OCI-LY7 (cell line): Measurements from ENCODE around the gene MAP3K2. TPM values are rescaled to one million over a fixed set of nuclear protein-coding genes. Genes with fewer than 3 reads are reported as not detected.
A peak's percentile ranks its signal among the peaks of the same experiment; 100 is the strongest.

Experiments
- BruUV-seq: library from RNA; stranded (reverse); fragments of 400-500 nt; replicated peaks from 2 replicates; lab custom pipeline; 2021; lab: Mats Ljungman, UMichigan
- CTCF ChIA-PET: fragments of 300-600 bp; sonication (Branson Sonifier 250); formaldehyde crosslinking; loops from one replicate; lab custom pipeline; 2022; ENCODE audit warnings: antibody characterized with exemption; ENCODE audit not compliant: unreplicated experiment; lab: Charles Lee
- POLR2A ChIA-PET: fragments of 300-600 bp; sonication (Branson Sonifier 250); formaldehyde crosslinking; loops from one replicate; lab custom pipeline; 2022; ENCODE audit warnings: antibody characterized with exemption; lab: Charles Lee
- DNase-seq: peaks from one replicate; pipeline ENCODE4 v3.0.0-alpha.2; 2015; ENCODE audit warnings: low spot score
- H2AFZ ChIP-seq: fragments of 200-600 bp; sonication (generic), shearing (Covaris generic); 2 replicates; pipeline ENCODE4 v1.6.1; 2014; ENCODE audit warnings: mild to moderate bottlenecking, antibody characterized with exemption, low read length, moderate library complexity
- H3K27ac ChIP-seq: fragments of 200-600 bp; sonication (generic); 2 replicates; pipeline ENCODE4 v1.5.1; 2014; ENCODE audit warnings: mixed run types, low read depth, mild to moderate bottlenecking, moderate library complexity, low read length, inconsistent platforms; ENCODE audit not compliant: poor library complexity, severe bottlenecking
- H3K36me3 ChIP-seq: fragments of 200-600 bp; sonication (generic); 2 replicates; pipeline ENCODE4 v1.6.1; 2014; ENCODE audit warnings: mild to moderate bottlenecking, antibody characterized with exemption, low read length, moderate library complexity, mixed read lengths; ENCODE audit not compliant: insufficient read depth
- H3K4me1 ChIP-seq: fragments of 200-600 bp; sonication (generic); 2 replicates; pipeline ENCODE4 v1.5.1; 2014; ENCODE audit warnings: mild to moderate bottlenecking, low read length; ENCODE audit not compliant: insufficient read depth, poor library complexity, severe bottlenecking
- H3K4me2 ChIP-seq: fragments of 200-600 bp; sonication (generic); 2 replicates; pipeline ENCODE4 v1.6.1; 2014; ENCODE audit warnings: mild to moderate bottlenecking, low read length
- H3K4me3 ChIP-seq: fragments of 200-600 bp; sonication (generic); 2 replicates; pipeline ENCODE4 v1.5.1; 2014; ENCODE audit warnings: mild to moderate bottlenecking, low read depth, low read length; ENCODE audit not compliant: poor library complexity, severe bottlenecking
- H3K79me2 ChIP-seq: fragments of 200-600 bp; sonication (generic); 2 replicates; pipeline ENCODE4 v1.6.1; 2016; ENCODE audit warnings: low read depth, mild to moderate bottlenecking, low read length, moderate library complexity, mixed read lengths; ENCODE audit not compliant: insufficient read depth
- H3K9me2 ChIP-seq: fragments of 200-600 bp; sonication (generic); 2 replicates; pipeline ENCODE4 v1.6.1; 2016; ENCODE audit warnings: mild to moderate bottlenecking, low read length, mixed read lengths; ENCODE audit not compliant: insufficient read depth
- H3K9me3 ChIP-seq: fragments of 200-600 bp; sonication (generic); 2 replicates; pipeline ENCODE4 v1.6.1; 2014; ENCODE audit warnings: mild to moderate bottlenecking, mixed run types, low read length, mixed read lengths
- H4K20me1 ChIP-seq: fragments of 200-600 bp; sonication (generic); 2 replicates; pipeline ENCODE4 v1.6.1; 2014; ENCODE audit warnings: mild to moderate bottlenecking, antibody characterized with exemption, low read length, moderate library complexity, mixed read lengths; ENCODE audit not compliant: insufficient read depth
- EZH2phosphoT487 ChIP-seq: fragments of 200-600 bp; sonication (generic); IDR thresholded peaks from 2 replicates; pipeline ENCODE4 v1.6.1; 2018; ENCODE audit warnings: low read depth, borderline replicate concordance, mild to moderate bottlenecking, mixed run types, antibody characterized with exemption, low read length, moderate library complexity, mixed read lengths
- intact Hi-C: fragments of 100-400 bp; cut with micrococcal nuclease; formaldehyde crosslinking; loops from one replicate; pipeline ENCODE4 v1.10.0; 2022; ENCODE audit not compliant: unreplicated experiment
- total RNA-seq, 2 experiments: library from RNA; depleted of rRNA in 1 of 2; stranded (reverse); fragments of >200 nt in 1 of 2; shearing (Covaris generic) in 1 of 2; gene quantifications; 2 replicates each; pipeline ENCODE4 v1.2.3, GENCODE V29; 2014 to 2022
- TF ChIP-seq, protein P1 (sequence below): fragments of 200-600 bp; sonication (generic); conservative IDR thresholded peaks from 2 replicates; pipeline ENCODE4 v1.5.1; 2014; ENCODE audit warnings: mild to moderate bottlenecking, antibody characterized with exemption, low read length, moderate library complexity, mixed read lengths

The MAP3K2 gene
- total RNA-seq, 2 experiments from 2014 or later, result 33.2 to 52.5 TPM

DNA sequence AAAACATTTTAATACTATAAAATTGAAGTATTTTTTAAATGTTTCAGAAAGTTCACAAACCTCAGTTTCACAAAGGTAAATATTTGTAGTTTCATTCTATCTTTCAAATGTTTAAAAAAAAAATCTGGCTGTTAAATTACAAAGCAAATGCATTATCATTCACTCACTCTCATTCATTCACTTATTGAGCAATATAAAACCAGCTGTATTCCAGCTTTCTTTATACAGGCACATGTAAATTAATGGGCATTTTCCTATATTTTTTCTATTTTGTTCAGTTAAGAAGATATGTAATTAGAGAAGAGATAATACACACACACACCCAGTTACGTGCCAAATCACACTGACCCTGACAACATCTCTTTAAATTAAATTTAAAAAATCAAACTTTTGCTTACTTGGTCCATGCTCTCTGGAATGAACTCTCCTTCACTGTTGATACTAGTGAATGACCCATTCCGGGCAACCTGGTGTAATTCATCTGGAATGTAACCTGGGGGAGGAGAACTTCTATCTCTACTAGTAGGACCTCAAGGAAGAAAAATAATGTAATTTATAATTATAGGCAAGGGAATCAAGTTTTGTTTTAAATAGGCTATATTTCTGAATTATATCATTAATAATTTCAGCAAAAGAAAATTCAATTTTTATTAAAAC lies 61.4 kb downstream of the MAP3K2 start:
- DNase-seq, result no peak

DNA sequence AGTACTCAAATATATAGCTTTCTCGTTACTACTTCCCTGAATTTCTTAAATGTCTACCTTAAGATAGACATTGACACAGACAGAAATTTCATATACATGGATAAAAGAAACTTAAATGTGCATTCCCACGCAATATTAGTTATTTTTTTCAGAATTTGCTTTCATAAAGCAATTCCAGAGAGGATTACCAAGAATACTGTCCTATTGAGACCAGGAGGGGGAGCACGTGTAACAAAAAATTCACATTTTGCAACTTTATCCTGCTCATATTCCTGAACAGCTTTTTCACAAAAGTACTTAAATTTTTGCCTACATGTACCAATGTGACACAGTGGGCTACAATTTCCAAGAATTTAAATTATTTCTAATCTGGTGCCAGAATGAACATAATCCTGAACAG lies 63.1 kb downstream of the MAP3K2 start:
- Histone ChIP-seq H3K79me2 (no peaks in the 10 kb centered on the region), H2AFZ (no peak overlapping the region), H3K9me2 (no peaks in the 10 kb centered on the region), H3K9me3 (peaks cover 12% of the 10 kb centered on the region; the same call in 1 of the 2 replicates), H3K4me1 (no peaks in the 10 kb centered on the region), H3K4me3 (no peak overlapping the region), H3K36me3 (peaks cover 74% of the 10 kb centered on the region), H3K4me2 (no peak overlapping the region), H3K27ac (no peak overlapping the region), H4K20me1 (no peaks in the 10 kb centered on the region)
- ChIA-PET POLR2A (interaction anchor here (0.8 to 1.4 kb wide), 3 partner anchors 31 to 155 kb away, joined by 3 to 8 read pairs (median 5); no protein-coding TSS in a partner anchor), CTCF (interaction anchor here (0.5 kb wide), 1 partner anchor 978 kb away, joined by 8 read pairs; no protein-coding TSS in a partner anchor)
- intact Hi-C loops, result loop anchor here (1.0 to 2.0 kb wide), 2 partner anchors 129 to 154 kb away; no protein-coding TSS in a partner anchor
- BruUV-seq, result no TSS peak
- TF ChIP-seq EZH2phosphoT487, result no peak
- TF ChIP-seq, protein P1, sequence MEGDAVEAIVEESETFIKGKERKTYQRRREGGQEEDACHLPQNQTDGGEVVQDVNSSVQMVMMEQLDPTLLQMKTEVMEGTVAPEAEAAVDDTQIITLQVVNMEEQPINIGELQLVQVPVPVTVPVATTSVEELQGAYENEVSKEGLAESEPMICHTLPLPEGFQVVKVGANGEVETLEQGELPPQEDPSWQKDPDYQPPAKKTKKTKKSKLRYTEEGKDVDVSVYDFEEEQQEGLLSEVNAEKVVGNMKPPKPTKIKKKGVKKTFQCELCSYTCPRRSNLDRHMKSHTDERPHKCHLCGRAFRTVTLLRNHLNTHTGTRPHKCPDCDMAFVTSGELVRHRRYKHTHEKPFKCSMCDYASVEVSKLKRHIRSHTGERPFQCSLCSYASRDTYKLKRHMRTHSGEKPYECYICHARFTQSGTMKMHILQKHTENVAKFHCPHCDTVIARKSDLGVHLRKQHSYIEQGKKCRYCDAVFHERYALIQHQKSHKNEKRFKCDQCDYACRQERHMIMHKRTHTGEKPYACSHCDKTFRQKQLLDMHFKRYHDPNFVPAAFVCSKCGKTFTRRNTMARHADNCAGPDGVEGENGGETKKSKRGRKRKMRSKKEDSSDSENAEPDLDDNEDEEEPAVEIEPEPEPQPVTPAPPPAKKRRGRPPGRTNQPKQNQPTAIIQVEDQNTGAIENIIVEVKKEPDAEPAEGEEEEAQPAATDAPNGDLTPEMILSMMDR, result peak; percentile 95
- DNase-seq, result peak; percentile 55

More for the DNA sequence above, 61.4 kb downstream of the MAP3K2 start:
- intact Hi-C loops, result no loop called here
- no peak overlapping the region for H3K27ac ChIP-seq
- H3K4me3 ChIP-seq, result no peak overlapping the region
- peaks cover 13% of the 10 kb centered on the region for H3K4me1 ChIP-seq
- H3K4me2 ChIP-seq, result no peak overlapping the region
- peaks cover 70% of the 10 kb centered on the region for H3K36me3 ChIP-seq
- POLR2A ChIA-PET, result interaction anchor here (0.5 to 0.7 kb wide), 3 partner anchors 98 to 695 kb away, joined by 3 read pairs; no protein-coding TSS in a partner anchor
- no peak overlapping the region for H2AFZ ChIP-seq
- no peaks in the 10 kb centered on the region for H3K9me3 ChIP-seq
- no peak for TF ChIP-seq EZH2phosphoT487
- TF ChIP-seq, protein P1, result no peak
- no TSS peak for BruUV-seq
- CTCF ChIA-PET, result no interaction called here
- no peaks in the 10 kb centered on the region for H3K9me2 ChIP-seq
- no peaks in the 10 kb centered on the region for H3K79me2 ChIP-seq
- H4K20me1 ChIP-seq, result no peaks in the 10 kb centered on the region

DNA sequence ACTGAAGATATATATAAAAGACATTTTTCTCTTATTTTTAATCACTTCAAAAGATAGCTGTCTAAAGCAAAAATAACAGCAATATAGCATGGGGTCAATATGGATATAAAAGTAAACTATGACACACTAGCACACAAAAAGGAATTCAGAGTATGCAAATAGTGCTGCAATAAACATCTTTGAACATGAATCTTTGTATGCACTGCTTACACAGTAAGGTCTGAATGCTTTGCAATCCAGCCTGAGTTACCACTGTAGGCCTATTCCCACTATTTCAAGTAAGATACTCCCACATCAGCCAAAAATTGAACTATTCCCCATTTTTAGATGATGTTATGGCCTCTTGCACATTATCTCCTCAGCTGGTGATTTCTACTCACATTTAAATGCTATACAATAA lies 66.5 kb downstream of the MAP3K2 start:
- intact Hi-C loops, result no loop called here
- Histone ChIP-seq H3K9me2 (no peaks in the 10 kb centered on the region), H3K27ac (no peak overlapping the region), H3K4me3 (no peak overlapping the region), H3K4me2 (no peak overlapping the region), H3K36me3 (peaks cover 89% of the 10 kb centered on the region), H3K9me3 (peaks cover 12% of the 10 kb centered on the region; the same call in 1 of the 2 replicates), H4K20me1 (no peaks in the 10 kb centered on the region), H3K79me2 (no peaks in the 10 kb centered on the region), H2AFZ (no peak overlapping the region), H3K4me1 (no peaks in the 10 kb centered on the region)
- ChIA-PET POLR2A (interaction anchor here (0.9 kb wide), 1 partner anchor 115 kb away, joined by 3 read pairs; no protein-coding TSS in a partner anchor), CTCF (no interaction called here)
- no TSS peak for BruUV-seq
- DNase-seq, result no peak
- TF ChIP-seq EZH2phosphoT487, result no peak
- TF ChIP-seq, protein P1, result no peak
